Ammon's horn (tissue), 1 donor: Measurements from ENCODE around the gene MAP2K4.

Experiments
- DNase-seq: peaks from one replicate; pipeline ENCODE4 v3.0.0-alpha.2; 2016; ENCODE audit warnings: low spot score

The MAP2K4 gene

GRCh38 chr17:12040478-12040877 is 19.8 kb downstream of the MAP2K4 start:
- DNase-seq: no peak

- DNase-seq: no peak
Measured at GRCh38 chr17:12041312-12041711, 20.6 kb downstream of the MAP2K4 start.

GRCh38 chr17:12043702-12044101 is 23.0 kb downstream of the MAP2K4 start:
- DNase-seq: no peak

- DNase-seq: no peak
Measured at GRCh38 chr17:12046786-12047185, 26.1 kb downstream of the MAP2K4 start.

- no peak for DNase-seq
Measured at GRCh38 chr17:12047681-12048376, 27.2 kb downstream of the MAP2K4 start.

GRCh38 chr17:12048843-12049473 is 28.3 kb downstream of the MAP2K4 start:
- no peak for DNase-seq

GRCh38 chr17:12050646-12051225 is 30.1 kb downstream of the MAP2K4 start:
- DNase-seq: no peak

- DNase-seq: no peak
Measured at GRCh38 chr17:12053552-12053951, 32.9 kb downstream of the MAP2K4 start.

- DNase-seq: no peak
Measured at GRCh38 chr17:12055889-12056288, 35.2 kb downstream of the MAP2K4 start.

- no peak for DNase-seq
Measured at GRCh38 chr17:12057520-12057919, 36.8 kb downstream of the MAP2K4 start.

- DNase-seq: no peak
Measured at GRCh38 chr17:12058535-12058934, 37.9 kb downstream of the MAP2K4 start.

- no peak for DNase-seq
Measured at GRCh38 chr17:12062249-12062648, 41.6 kb downstream of the MAP2K4 start.

GRCh38 chr17:12064395-12064794 is 43.7 kb downstream of the MAP2K4 start:
- DNase-seq: no peak

- no peak for DNase-seq
Measured at GRCh38 chr17:12067485-12067884, 46.8 kb downstream of the MAP2K4 start.

GRCh38 chr17:12068946-12069345 is 48.3 kb downstream of the MAP2K4 start:
- DNase-seq: no peak

- DNase-seq: no peak
Measured at GRCh38 chr17:12070561-12070960, 49.9 kb downstream of the MAP2K4 start.

- no peak for DNase-seq
Measured at GRCh38 chr17:12074346-12074745, 53.7 kb downstream of the MAP2K4 start.

GRCh38 chr17:12077773-12078172 is 57.1 kb downstream of the MAP2K4 start:
- DNase-seq: no peak

GRCh38 chr17:12078791-12079190 is 58.1 kb downstream of the MAP2K4 start:
- DNase-seq: no peak

- no peak for DNase-seq
Measured at GRCh38 chr17:12081720-12082119, 61.0 kb downstream of the MAP2K4 start.

GRCh38 chr17:12085076-12085949 is 64.6 kb downstream of the MAP2K4 start:
- DNase-seq: no peak

GRCh38 chr17:12088035-12088434 is 67.4 kb downstream of the MAP2K4 start:
- no peak for DNase-seq
